ENCODE results near the gene P2RY12.

- TF ChIP-seq, protein P1, sequence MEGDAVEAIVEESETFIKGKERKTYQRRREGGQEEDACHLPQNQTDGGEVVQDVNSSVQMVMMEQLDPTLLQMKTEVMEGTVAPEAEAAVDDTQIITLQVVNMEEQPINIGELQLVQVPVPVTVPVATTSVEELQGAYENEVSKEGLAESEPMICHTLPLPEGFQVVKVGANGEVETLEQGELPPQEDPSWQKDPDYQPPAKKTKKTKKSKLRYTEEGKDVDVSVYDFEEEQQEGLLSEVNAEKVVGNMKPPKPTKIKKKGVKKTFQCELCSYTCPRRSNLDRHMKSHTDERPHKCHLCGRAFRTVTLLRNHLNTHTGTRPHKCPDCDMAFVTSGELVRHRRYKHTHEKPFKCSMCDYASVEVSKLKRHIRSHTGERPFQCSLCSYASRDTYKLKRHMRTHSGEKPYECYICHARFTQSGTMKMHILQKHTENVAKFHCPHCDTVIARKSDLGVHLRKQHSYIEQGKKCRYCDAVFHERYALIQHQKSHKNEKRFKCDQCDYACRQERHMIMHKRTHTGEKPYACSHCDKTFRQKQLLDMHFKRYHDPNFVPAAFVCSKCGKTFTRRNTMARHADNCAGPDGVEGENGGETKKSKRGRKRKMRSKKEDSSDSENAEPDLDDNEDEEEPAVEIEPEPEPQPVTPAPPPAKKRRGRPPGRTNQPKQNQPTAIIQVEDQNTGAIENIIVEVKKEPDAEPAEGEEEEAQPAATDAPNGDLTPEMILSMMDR (conservative IDR thresholded peaks at IDR 0.05; ENCODE audit: low read length): no peak
- no peak for TF ChIP-seq EZH2phosphoT487 (IDR thresholded peaks at IDR 0.05; ENCODE audit: borderline replicate concordance, low read depth, low read length)
These were observed 12.3 kb downstream of the P2RY12 start for GRCh38 chr3:151372063-151372820.

Measured in OCI-LY7 (cell line).